ENCODE results near the gene CPNE9. TPM values are rescaled to one million over a fixed set of nuclear protein-coding genes. Genes with fewer than 3 reads are reported as not detected.

CPNE9 gene
- total and polyA plus RNA-seq, 2 experiments from 2014 or later = 7.0 to 8.8 TPM

DNA sequence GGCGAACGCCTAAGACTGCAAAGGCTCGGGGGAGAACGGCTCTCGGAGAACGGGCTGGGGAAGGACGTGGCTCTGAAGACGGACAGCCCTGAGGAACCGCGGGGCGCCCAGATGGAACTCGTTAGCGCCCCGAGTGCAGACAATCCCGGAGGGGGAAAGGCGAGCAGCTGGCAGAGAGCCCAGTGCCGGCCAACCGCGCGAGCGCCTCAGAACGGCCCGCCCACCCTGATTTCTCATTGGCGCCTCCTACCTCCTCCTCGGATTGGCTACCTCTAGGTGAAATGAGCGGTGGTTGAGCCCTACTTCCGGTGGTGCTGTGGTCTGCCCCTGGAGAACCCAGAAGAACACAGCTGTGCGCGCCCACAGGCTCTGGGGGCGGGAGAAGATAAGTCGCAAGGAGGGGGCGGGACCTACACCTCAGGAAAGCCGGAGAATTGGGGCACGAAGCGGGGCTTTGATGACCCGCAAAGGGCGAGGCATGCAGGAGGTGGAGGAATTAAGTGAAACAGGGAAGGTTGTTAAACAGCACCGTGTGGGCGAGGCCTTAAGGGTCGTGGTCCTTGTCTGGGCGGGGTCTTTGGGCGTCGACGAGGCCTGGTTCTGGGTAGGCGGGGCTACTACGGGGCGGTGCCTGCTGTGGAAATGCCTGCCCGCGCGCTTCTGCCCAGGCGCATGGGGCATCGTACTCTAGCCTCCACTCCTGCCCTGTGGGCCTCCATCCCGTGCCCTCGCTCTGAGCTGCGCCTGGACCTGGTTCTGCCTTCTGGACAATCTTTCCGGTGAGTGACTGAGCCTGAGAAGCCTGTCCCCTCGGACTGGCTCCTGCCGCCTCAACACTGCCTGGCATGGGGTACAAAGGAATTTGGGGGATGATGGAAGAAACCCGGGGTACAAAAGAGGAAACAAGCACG lies 46.3 kb downstream of the CPNE9 start, which contains the start of gene OGG1:
TSS of gene OGG1 (plus strand) at position 308 of the 911 bp plus-strand sequence. CDS start at position 643, 335 bp downstream.
- Histone ChIP-seq H3K79me2 (replicated peaks; ENCODE audit: insufficient read depth) (peaks cover 12% of the 10 kb centered on the region), H3K4me3 (peak within 1 kb of the TSS; percentile 86), H3K27ac (ENCODE audit: low read depth) (peak within 1 kb of the TSS; percentile 93), H2AFZ (peak within 1 kb of the TSS; percentile 93), H3K4me1 (ENCODE audit: insufficient read depth) (peaks cover 9% of the 10 kb centered on the region; the same call in 1 of the 2 replicates), H3K27me3 (ENCODE audit: insufficient read depth) (no peaks in the 10 kb centered on the region), H3K36me3 (ENCODE audit: insufficient read depth) (peaks cover 21% of the 10 kb centered on the region), H3F3A (replicated peaks; ENCODE audit: low read depth) (peaks cover 20% of the 10 kb centered on the region), H3K9me2 (ENCODE audit: insufficient read depth) (no peaks in the 10 kb centered on the region; the same call in 1 of the 2 replicates), H4K20me1 (replicated peaks; ENCODE audit: insufficient read depth) (no peaks in the 10 kb centered on the region), H3K4me2 (peak within 1 kb of the TSS; percentile 96)
- Mint-ChIP-seq H3K4me1 (peaks cover 3% of the 10 kb centered on the region; the same call in 2 of the 3 replicates), H3K27me3 (ENCODE audit: insufficient read depth, low read depth, poor library complexity) (peaks cover 4% of the 10 kb centered on the region), H3K36me3 (ENCODE audit: low read depth) (peaks cover 71% of the 10 kb centered on the region), H3K9me3 (no peaks in the 10 kb centered on the region), H3K27ac (peak within 1 kb of the TSS; percentile 98), H3K4me3 (peak within 1 kb of the TSS; percentile 93)
- TF ChIP-seq JUNB (IDR thresholded peaks at IDR 0.05; ENCODE audit: unreplicated experiment) (no peak), EZH2phosphoT487 (IDR thresholded peaks at IDR 0.05; ENCODE audit: unreplicated experiment) (no peak), POLR2AphosphoS5 (IDR thresholded peaks at IDR 0.05; ENCODE audit: low read depth) (peak; percentile 86), STAT1 (IDR thresholded peaks at IDR 0.05; ENCODE audit: unreplicated experiment) (no peak)
- TF ChIP-seq, protein P1, sequence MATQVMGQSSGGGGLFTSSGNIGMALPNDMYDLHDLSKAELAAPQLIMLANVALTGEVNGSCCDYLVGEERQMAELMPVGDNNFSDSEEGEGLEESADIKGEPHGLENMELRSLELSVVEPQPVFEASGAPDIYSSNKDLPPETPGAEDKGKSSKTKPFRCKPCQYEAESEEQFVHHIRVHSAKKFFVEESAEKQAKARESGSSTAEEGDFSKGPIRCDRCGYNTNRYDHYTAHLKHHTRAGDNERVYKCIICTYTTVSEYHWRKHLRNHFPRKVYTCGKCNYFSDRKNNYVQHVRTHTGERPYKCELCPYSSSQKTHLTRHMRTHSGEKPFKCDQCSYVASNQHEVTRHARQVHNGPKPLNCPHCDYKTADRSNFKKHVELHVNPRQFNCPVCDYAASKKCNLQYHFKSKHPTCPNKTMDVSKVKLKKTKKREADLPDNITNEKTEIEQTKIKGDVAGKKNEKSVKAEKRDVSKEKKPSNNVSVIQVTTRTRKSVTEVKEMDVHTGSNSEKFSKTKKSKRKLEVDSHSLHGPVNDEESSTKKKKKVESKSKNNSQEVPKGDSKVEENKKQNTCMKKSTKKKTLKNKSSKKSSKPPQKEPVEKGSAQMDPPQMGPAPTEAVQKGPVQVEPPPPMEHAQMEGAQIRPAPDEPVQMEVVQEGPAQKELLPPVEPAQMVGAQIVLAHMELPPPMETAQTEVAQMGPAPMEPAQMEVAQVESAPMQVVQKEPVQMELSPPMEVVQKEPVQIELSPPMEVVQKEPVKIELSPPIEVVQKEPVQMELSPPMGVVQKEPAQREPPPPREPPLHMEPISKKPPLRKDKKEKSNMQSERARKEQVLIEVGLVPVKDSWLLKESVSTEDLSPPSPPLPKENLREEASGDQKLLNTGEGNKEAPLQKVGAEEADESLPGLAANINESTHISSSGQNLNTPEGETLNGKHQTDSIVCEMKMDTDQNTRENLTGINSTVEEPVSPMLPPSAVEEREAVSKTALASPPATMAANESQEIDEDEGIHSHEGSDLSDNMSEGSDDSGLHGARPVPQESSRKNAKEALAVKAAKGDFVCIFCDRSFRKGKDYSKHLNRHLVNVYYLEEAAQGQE (IDR thresholded peaks at IDR 0.05; ENCODE audit: unreplicated experiment) = no peak
- TF ChIP-seq, protein P2, sequence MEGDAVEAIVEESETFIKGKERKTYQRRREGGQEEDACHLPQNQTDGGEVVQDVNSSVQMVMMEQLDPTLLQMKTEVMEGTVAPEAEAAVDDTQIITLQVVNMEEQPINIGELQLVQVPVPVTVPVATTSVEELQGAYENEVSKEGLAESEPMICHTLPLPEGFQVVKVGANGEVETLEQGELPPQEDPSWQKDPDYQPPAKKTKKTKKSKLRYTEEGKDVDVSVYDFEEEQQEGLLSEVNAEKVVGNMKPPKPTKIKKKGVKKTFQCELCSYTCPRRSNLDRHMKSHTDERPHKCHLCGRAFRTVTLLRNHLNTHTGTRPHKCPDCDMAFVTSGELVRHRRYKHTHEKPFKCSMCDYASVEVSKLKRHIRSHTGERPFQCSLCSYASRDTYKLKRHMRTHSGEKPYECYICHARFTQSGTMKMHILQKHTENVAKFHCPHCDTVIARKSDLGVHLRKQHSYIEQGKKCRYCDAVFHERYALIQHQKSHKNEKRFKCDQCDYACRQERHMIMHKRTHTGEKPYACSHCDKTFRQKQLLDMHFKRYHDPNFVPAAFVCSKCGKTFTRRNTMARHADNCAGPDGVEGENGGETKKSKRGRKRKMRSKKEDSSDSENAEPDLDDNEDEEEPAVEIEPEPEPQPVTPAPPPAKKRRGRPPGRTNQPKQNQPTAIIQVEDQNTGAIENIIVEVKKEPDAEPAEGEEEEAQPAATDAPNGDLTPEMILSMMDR (conservative IDR thresholded peaks at IDR 0.05; ENCODE audit: low read depth in 2 of 2) = 0 out of 4 replicates have a peak, but pooled peaks of 1 of the 2 experiments have one; percentile 4
- TF ChIP-seq, protein P3, sequence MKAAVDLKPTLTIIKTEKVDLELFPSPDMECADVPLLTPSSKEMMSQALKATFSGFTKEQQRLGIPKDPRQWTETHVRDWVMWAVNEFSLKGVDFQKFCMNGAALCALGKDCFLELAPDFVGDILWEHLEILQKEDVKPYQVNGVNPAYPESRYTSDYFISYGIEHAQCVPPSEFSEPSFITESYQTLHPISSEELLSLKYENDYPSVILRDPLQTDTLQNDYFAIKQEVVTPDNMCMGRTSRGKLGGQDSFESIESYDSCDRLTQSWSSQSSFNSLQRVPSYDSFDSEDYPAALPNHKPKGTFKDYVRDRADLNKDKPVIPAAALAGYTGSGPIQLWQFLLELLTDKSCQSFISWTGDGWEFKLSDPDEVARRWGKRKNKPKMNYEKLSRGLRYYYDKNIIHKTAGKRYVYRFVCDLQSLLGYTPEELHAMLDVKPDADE (IDR thresholded peaks at IDR 0.05) = peak; percentile 35; the same call in 1 of the 2 replicates
- peak; percentile 99 for DNase-seq (ENCODE audit: low spot score)
- peak; percentile 95 for ATAC-seq
